Activated effector memory CD4-positive, alpha-beta T cell treated with Interleukin-2 at 50 U/mL for 16 hours (primary cell): ENCODE data around the gene VAT1.

Source experiments
- DNase-seq: peaks from one replicate; pipeline ENCODE4 v3.0.0-alpha.2; 2020

VAT1 gene

GRCh38 chr17:42967925-42968324 is 54.3 kb downstream of the VAT1 start:
- no peak for DNase-seq
